ENCODE measurements around the gene TKFC.
A peak's percentile ranks its signal among the peaks of the same experiment; 100 is the strongest.
"Not testable (repeated sequence)": the region's sequence is repeated elsewhere in the genome, so short reads cannot be mapped to it uniquely, and the experiment has no call there.

TKFC gene

DNA sequence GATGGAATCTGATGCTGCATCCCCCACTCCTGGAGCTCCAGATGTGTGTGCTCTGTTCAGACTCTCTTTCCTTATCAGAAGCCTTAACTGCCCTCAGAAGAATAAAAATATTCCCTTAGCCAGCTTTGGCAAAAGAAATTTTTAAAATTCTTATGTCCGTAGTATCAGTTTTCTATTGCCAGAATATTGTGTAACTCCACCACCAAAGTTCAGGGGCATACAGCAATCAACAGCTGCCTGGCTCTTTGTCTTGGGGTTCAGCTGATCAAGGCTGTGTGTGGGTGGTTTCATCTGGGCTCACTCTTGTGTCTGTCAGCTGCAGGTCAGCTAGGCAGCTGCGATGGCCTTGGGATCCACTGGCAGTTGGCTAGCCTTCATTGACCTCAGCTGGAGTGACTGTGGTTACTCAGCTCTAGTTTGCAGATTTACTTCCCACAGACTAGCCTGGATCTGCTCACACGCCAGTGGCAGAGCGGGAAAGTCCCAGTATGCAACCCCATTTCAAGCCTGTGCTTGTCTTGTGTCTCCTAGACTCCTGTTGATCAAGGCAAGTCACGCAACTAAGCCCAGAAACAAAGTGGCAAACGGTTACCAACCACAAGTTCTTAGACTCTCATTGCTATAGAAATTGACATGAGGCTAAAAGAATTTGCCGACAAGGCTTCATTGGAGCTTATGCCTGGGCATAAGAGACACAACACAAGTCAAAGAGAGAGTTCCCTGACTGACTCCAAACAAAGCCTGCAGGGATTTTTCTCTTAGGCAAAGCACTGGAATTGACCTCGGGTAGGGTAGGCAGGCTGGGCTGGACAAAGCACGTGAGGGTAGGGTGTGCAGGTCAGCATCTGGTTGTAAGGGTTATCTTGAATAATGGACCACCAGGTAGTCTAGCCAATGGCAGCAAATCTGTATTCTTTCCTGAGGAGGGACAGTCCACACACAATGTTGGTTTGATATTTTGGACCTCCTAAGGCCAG lies 36.6 kb downstream of the TKFC start:
- DNase-seq = no peak

DNA sequence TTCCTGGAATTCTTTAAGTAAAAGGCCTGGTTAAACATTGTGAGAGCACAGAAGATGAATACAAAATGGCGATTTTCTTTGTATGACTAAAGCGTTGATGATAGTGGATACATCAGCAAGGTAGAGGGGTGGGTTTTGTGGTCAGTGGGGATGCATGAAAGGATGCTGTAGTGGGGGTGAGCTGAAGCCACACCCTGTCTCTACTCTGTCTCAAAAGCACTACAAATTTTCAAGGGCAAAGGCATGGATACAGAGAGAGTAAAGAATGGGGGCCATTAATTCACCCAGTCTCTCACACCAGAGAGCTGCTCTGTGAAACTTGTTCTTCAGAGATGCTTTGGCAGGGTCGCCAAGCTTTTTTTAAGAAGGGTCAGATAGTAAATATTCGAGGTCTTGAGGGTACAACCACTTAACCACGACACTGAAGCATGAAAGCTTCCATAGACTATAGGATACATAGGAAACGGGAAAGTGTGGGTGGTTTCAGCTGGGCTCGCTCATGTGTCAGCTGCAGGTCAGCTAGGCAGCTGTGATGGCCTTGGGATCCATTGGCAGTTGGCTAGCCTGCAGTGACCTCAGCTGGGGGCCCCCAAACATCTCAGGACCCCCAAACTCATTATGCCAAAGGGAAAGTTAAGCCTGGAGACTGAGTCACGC lies 37.4 kb downstream of the TKFC start:
- DNase-seq = no peak

DNA sequence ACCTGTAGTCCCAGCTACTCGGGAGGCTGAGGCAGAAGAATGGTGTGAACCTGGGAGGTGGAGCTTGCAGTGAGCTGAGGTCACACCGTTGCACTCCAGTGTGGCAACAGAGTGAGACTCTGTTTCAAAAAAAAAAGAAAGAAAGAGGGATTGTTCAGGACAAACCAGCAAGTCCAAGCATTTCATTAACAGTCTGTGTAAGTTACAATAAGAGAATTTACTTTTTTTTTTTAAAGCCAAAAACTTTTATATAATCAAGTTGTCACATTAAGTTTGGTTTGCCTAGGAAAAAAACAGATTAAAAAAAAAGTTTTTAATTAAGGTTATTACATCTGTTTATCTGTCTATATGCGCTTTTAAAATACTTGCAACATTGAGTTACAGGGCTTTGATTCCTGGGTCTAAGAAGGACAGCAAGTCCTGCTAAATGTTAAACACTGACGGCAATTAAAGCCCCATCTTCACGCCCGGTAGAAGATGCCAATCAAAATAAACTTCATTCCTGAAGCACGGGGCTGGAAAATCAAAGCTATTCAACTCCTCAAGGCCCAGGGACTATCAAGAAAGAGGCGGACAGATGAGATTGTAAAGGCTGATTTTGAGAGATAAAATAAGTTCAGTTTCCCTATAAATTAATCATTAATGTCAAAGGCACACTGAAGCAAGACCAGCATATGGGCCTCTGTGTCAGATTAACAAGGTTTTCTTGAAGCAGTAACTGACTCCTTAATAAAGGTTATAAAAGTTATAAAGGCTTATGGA lies 39.8 kb downstream of the TKFC start:
- DNase-seq = no peak

DNA sequence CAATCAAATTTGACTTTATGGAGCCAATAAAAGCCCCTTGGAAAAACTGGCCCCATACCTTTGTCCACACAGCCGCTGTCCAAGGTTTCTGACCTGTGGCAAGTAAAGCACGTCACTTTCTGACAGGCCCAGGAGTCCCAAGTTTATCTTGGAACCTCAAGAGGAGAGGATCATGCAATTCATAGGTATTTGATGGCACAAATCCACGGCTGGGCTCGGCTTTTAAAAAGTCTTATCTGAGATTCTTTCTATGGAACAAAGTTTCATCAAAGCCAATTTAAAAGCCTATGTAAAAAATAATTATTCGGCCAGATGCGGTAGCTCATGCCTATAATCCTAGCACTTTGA lies 42.7 kb downstream of the TKFC start:
- DNase-seq = no peak

DNA sequence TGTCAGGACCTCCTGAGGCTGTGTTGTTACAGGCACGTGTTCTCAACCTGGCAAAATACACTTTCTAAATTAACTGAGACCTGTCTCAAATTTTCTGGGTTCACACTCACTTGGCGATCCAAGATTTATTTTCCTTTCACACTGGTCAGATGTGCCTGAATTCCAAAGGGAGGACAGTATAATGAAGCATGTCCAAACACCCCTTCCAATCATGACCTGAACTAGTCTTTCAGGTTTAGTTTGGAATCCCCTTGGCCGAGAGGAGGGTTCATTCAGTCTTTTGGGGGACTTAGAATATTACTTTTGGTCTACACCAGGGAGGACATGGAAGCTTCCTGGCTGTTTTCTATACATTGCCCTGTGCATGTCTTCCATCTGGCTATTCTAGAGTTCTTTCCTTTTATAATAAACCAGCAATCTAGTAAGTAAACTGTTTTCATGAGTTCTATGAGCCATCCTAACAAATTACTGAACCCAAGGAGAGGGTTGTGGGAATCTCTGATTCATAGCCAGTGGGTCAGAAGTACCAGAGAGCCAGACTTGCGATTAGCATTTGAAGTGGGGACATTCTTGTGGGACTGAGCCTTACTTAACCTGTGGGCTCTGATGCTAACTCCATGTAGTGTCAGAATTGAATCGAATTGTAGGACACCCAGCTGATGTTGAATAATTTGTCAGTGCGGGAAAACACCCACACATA lies 44.6 kb downstream of the TKFC start:
- DNase-seq = no peak

DNA sequence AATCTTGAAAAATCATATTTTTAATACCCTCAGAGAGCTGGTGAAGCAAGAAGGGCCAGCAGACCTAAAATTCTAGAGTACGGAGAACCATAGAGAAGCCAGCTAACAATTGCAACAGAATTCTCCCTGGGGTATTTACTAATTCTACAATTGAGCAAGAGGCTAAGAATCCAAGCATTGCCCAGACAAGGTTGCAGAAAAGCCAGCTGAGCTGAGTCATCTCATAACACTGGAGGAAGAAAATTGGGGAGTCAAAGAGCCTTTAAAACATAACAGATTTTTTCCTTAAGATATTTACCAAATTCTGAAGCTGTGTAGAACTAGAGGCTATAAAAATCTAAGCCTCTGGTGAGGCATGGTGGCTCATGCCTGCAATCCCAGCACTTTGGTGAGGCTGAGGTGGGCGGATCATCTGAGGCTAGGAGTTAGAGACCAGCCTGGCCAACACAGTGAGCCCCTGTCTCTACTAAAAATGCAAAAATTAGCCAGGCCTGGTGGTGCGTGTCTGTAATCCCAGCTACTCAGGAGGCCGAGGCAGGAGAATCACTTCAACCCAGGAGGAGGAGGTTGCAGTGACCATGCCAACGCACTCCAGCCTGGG lies 45.8 kb downstream of the TKFC start:
- peak; percentile 40 for DNase-seq

DNA sequence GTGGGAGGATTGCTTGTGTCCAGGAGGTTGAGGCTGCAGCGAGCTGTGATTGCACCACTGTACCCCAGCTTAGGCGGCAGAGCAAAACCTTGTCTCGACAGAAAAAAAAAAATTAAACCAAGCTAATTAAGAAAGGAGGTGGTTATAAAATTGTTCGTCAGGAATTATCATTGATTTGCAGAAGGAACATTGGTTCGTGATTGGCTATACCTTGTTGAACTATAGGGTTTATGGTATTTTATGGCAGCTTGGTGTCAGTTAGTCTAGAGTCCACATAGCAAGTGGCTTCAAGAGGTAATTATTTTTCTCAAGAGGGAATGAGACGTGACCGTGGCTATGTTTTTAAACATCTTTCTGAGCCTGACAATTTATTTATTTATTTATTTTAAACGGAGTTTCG lies 47.9 kb downstream of the TKFC start:
- no peak for DNase-seq

DNA sequence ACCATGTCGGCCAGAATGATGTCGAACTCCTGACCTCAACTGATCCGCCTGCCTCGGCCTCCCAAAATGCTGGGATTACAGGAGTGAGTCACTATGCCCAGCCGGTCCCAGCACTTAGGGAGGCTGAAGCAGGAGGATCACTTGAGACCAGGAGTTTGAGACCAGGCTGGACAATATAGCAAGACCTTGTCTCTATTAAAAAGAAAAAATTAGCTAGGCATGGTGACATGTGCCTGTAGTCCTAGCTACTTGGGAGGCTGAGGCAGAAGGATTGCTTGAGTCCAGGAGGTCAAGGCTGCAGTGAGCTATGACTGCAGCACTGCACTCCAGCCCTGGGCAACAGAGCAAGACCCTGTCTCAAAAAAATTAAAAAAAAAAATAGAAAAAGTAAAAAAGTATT lies 50.8 kb downstream of the TKFC start:
- DNase-seq = not testable (repeated sequence)

DNA sequence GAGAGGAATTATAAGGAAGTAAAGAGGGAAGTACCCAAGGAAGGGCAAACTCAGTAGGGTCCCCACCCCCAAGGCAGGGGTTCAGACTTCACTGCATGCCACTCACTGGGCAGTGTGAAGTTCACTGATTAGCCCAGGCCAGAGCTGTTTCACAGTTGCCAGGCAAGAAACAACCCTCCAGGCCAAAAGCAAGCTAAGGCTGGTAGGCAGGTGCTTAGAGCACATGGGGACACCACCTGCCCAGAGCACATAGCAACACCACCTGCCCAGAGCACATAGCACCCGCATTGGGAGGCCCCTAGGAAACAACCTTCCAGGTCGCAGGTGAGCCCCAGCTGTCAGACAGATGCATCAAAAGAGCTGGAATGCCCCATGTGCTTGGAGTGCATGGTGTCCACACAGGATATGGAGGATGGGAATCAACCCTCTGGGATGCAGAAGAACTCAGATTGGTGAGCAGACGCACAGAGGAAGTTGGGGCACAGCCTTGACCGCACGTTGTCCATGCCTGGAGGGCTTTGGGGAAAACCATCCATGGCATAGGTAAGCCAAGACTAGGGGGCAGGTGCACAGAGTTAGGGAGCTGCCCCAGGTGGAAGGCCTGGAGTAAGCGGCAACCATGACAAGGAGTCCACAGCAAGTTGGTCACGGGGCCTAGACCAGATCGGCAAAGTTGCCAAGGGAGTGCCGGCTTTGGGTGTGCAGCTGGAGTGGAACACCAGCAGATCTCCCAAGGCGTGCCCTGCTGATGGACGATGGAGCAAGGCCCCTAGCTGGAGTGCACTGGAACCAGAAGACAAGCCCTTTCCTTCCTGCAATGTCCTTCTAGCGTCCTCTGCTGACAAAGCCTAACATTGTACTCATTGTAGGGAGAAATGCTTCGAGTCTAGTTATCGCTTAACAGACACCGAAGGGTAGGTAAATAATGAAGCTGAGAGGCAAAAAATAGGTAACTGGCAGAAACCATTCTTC lies 51.5 kb downstream of the TKFC start:
- DNase-seq = no peak

DNA sequence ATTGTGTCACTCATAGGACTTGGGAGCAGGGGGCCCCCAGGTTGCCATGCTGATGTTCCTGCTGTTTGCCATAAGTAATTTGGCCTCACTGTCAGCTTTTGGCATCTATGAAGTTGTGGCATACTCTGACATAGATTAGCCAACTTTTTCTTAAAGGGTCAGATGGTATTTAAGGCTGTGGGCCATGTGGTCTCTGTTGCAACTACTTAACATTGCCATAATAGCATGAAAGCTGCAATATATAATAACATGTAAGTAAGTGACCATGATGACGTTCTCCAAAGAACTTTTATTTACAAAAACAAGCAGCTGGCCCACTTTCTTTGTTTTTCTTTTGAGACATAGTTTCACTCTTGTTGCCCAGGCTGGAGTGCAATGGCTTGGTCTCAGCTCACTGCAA lies 57.1 kb downstream of the TKFC start:
- DNase-seq = no peak

DNA sequence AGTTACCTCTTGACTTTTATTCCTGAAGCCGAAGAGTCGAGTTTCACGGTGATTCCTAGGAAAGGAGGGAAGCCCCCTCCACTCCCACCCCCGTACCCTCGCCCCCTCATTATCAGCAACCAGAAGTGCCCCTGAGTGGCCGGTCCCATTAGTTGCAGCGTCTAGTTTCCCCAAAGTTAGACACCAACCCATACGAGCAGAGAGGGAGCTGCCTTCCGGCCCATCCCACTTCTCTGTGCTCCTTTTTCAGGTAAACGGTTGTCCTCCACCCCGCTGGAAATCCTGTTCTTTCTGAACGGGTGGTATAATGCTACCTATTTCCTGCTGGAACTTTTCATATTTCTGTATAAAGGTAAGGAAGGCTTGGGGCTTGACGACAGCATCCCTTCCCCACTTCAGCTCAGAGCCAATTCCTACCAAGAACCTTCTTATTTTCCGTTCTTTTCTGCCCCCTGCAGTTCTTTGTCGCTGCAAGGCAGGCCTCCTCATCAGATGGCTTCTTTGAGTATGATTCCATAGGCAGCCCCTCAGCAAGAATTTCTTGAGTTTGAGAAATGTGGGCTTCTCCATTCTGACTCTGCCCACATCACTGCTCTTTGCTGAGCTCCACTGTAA lies 60.1 kb downstream of the TKFC start:
- DNase-seq = no peak
